ENCODE measurements around the gene LYRM4. TPM values are rescaled to one million over a fixed set of nuclear protein-coding genes. Genes with fewer than 3 reads are reported as not detected.

Gene LYRM4
- total RNA-seq, 1 experiment from 2014 or later, result 44.3 TPM

DNA sequence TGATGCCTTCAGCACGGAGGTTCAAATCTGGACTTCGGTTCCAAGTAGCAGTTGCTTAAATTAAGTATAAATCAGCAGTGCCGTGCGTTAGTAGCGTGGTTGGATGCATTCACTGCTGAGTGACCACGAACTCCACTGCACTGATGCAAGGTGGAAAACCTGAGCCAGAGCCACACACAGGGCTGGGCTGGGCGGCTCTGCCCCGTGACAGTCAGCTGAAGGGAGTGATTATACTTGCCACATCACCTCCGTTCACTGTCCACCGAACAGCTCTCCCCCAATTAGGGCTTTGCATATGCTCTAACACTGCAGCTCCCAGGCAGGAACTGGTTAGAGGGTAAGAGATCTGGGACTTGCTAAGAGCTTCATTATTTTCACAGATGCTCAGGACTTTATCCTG is 153.4 kb downstream of the LYRM4 start:
- no peak overlapping the region for H3K23ac ChIP-seq (ENCODE audit: insufficient read length, low read depth, low read length)
- no peaks in the 10 kb centered on the region; the same call in 1 of the 2 replicates for H3K4me1 ChIP-seq (ENCODE audit: insufficient read depth, low read length)
- H2BK15ac ChIP-seq (ENCODE audit: low read depth, low read length), result no peak overlapping the region
- no peak overlapping the region for H2BK5ac ChIP-seq (ENCODE audit: insufficient read length, low read length)
- no peak overlapping the region for H2BK120ac ChIP-seq (ENCODE audit: low read depth, low read length, poor library complexity, severe bottlenecking)
- H3K79me1 ChIP-seq (ENCODE audit: insufficient read depth, low read depth, low read length, poor library complexity, severe bottlenecking), result no peaks in the 10 kb centered on the region
- H3K79me2 ChIP-seq (ENCODE audit: insufficient read depth, low read length), result no peaks in the 10 kb centered on the region
- no peak overlapping the region for H3K27ac ChIP-seq (ENCODE audit: insufficient read length, low read depth, low read length)
- DNase-seq, result no peak
- no peaks in the 10 kb centered on the region for H4K20me1 ChIP-seq (ENCODE audit: control insufficient read depth, insufficient read depth, insufficient read length)
- H3K14ac ChIP-seq (ENCODE audit: insufficient read depth, low read length), result no peak overlapping the region
- peaks cover 8 to 10% of the 10 kb centered on the region in 2 experiments for H3K4me1 Mint-ChIP-seq
- no peak overlapping the region for H3K4me3 Mint-ChIP-seq
- H2AK5ac ChIP-seq (ENCODE audit: insufficient read length, low read length), result no peak overlapping the region
- no peak overlapping the region for H3K4ac ChIP-seq (ENCODE audit: low read depth, low read length)
- H3K9me3 ChIP-seq (ENCODE audit: control insufficient read depth, low read depth, low read length), result no peaks in the 10 kb centered on the region
- H4K5ac ChIP-seq (ENCODE audit: insufficient read length, low read depth, low read length), result no peak overlapping the region
- no peak overlapping the region for H2BK12ac ChIP-seq (ENCODE audit: insufficient read length, low read depth, low read length)
- TF ChIP-seq, protein P1, sequence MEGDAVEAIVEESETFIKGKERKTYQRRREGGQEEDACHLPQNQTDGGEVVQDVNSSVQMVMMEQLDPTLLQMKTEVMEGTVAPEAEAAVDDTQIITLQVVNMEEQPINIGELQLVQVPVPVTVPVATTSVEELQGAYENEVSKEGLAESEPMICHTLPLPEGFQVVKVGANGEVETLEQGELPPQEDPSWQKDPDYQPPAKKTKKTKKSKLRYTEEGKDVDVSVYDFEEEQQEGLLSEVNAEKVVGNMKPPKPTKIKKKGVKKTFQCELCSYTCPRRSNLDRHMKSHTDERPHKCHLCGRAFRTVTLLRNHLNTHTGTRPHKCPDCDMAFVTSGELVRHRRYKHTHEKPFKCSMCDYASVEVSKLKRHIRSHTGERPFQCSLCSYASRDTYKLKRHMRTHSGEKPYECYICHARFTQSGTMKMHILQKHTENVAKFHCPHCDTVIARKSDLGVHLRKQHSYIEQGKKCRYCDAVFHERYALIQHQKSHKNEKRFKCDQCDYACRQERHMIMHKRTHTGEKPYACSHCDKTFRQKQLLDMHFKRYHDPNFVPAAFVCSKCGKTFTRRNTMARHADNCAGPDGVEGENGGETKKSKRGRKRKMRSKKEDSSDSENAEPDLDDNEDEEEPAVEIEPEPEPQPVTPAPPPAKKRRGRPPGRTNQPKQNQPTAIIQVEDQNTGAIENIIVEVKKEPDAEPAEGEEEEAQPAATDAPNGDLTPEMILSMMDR (conservative IDR thresholded peaks at IDR 0.05), result no peak
- H3K56ac ChIP-seq (ENCODE audit: insufficient read length, low read depth, low read length), result no peak overlapping the region
- H3K9me3 Mint-ChIP-seq, result no peaks in the 10 kb centered on the region
- H3K23me2 ChIP-seq (ENCODE audit: insufficient read length, low read depth, low read length, poor library complexity, severe bottlenecking), result no peaks in the 10 kb centered on the region
- H4K91ac ChIP-seq (ENCODE audit: insufficient read length, low read depth, low read length), result no peak overlapping the region
- no peak overlapping the region for H2BK20ac ChIP-seq (ENCODE audit: low read depth, low read length, poor library complexity, severe bottlenecking)
- H3K4me2 ChIP-seq (ENCODE audit: insufficient read depth, insufficient read length, low read length), result no peak overlapping the region
- no peak overlapping the region for H3K27ac Mint-ChIP-seq
- no peak overlapping the region for H3K18ac ChIP-seq (ENCODE audit: insufficient read length, low read depth, low read length)
- H3K9ac ChIP-seq (ENCODE audit: extremely low read depth, insufficient read length, low read length), result no peak overlapping the region
- H3K27me3 ChIP-seq (ENCODE audit: insufficient read depth, low read length), result no peaks in the 10 kb centered on the region
- no peaks in the 10 kb centered on the region for H3K27me3 Mint-ChIP-seq (ENCODE audit: low read depth)
- H4K8ac ChIP-seq (replicated peaks; ENCODE audit: insufficient read length, low read depth, low read length), result no peak overlapping the region
- H3T11ph ChIP-seq (ENCODE audit: low read length), result no peak overlapping the region
- WGBS (ENCODE audit: extremely low coverage, insufficient read length, low lambda C conversion rate), result no CpG with 5 or more reads among the region's 10 CpGs
- H3K36me3 Mint-ChIP-seq (ENCODE audit: insufficient read depth in 1 of 3, low read depth in 3 of 3), result peaks cover 4 to 11% (median 10%) of the 10 kb centered on the region in 3 experiments; a peak in 5 of 7 replicates
- no peak overlapping the region for H2AFZ ChIP-seq (ENCODE audit: low read length)

Data from H9 (cell line).